Neuron (in vitro differentiated cells): ENCODE measurements around the gene FMNL1.

ENCODE experiments used
- H2AFZ ChIP-seq: one replicate; pipeline ENCODE4 v1.6.1; 2013; ENCODE audit warnings: low read depth, mild to moderate bottlenecking, inconsistent platforms, low read length, moderate library complexity
- H3K27me3 ChIP-seq: one replicate; pipeline ENCODE4 v1.6.1; 2013; ENCODE audit warnings: low read length; ENCODE audit not compliant: insufficient read depth
- H3K36me3 ChIP-seq: one replicate; pipeline ENCODE4 v1.6.1; 2013; ENCODE audit warnings: low read length; ENCODE audit not compliant: insufficient read depth
- H3K4me1 ChIP-seq: one replicate; pipeline ENCODE4 v1.6.1; 2013; ENCODE audit warnings: low read length; ENCODE audit not compliant: insufficient read depth
- H3K4me3 ChIP-seq: 2 replicates; pipeline ENCODE4 v1.5.1; 2013; ENCODE audit warnings: mild to moderate bottlenecking, low read length, moderate library complexity
- H3K9me3 ChIP-seq: one replicate; pipeline ENCODE4 v1.6.1; 2013; ENCODE audit warnings: low read length

Gene FMNL1

GRCh38 chr17:45226576-45226975, 4.9 kb downstream of the FMNL1 start:
- Histone ChIP-seq H3K27me3 (peaks cover 62% of the 10 kb centered on the region), H3K36me3 (no peaks in the 10 kb centered on the region), H3K9me3 (peaks cover 3% of the 10 kb centered on the region), H2AFZ (no peak overlapping the region), H3K4me3 (no peak overlapping the region), H3K4me1 (peaks cover 7% of the 10 kb centered on the region)

GRCh38 chr17:45227101-45227925, 5.6 kb downstream of the FMNL1 start:
- no peak overlapping the region for H2AFZ ChIP-seq
- H3K27me3 ChIP-seq = peaks cover 63% of the 10 kb centered on the region
- peaks cover 3% of the 10 kb centered on the region for H3K9me3 ChIP-seq
- H3K4me1 ChIP-seq = peaks cover 7% of the 10 kb centered on the region
- H3K4me3 ChIP-seq = no peak overlapping the region
- H3K36me3 ChIP-seq = no peaks in the 10 kb centered on the region

GRCh38 chr17:45227926-45228762, 6.5 kb downstream of the FMNL1 start:
- peaks cover 7% of the 10 kb centered on the region for H3K4me1 ChIP-seq
- peaks cover 58% of the 10 kb centered on the region for H3K27me3 ChIP-seq

DNA sequence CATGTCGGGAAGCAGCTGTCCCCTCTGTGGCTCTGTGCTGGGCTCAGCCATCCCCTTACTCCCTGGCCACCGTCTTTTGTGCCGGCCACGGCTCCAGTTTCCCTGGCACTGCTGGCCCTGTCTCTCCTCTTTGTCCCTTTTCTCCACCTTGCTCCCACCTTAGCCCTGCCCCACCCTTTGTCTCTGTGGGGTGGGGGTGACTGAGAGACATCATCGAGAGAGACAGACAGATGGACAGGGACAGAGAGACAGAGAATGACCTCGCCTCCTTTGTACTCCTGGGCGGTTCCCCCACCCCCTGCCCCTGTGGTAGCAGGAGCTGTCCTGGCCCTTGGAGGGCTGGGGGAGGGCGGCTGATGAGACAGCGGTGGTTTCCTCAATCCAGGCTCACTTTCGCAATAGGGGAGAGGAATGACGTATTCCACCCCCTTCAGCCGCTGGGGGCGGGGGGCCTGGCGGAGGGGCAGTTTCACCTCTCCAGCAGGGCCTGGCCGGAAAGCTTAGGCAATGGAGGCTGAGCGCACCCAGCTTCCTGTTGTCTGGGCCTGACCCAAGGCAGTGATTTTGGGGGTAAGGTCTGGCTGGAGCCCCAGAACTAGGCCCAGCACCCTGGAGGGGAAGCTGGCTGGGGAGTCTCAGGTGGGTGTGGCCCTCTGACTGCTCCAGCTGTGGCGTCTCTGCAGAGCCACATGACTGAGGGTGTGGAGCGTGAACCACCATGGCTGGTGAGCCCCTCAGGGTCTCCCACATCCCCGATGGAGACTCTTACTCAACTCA, 7.3 kb downstream of the FMNL1 start:
- Histone ChIP-seq H3K4me3 (no peak overlapping the region), H3K27me3 (peaks cover 57% of the 10 kb centered on the region), H3K4me1 (peaks cover 7% of the 10 kb centered on the region)

More at GRCh38 chr17:45227926-45228762, 6.5 kb downstream of the FMNL1 start:
- Histone ChIP-seq H2AFZ (no peak overlapping the region), H3K36me3 (no peaks in the 10 kb centered on the region), H3K9me3 (peaks cover 3% of the 10 kb centered on the region), H3K4me3 (no peak overlapping the region)

GRCh38 chr17:45229681-45230409, 8.2 kb downstream of the FMNL1 start:
- no peak overlapping the region for H2AFZ ChIP-seq
- no peak overlapping the region for H3K4me3 ChIP-seq
- no peaks in the 10 kb centered on the region for H3K36me3 ChIP-seq
- peaks cover 7% of the 10 kb centered on the region for H3K4me1 ChIP-seq
- H3K27me3 ChIP-seq = peaks cover 48% of the 10 kb centered on the region
- H3K9me3 ChIP-seq = no peaks in the 10 kb centered on the region

More for the DNA sequence above, 7.3 kb downstream of the FMNL1 start:
- Histone ChIP-seq H3K9me3 (peaks cover 1% of the 10 kb centered on the region), H3K36me3 (no peaks in the 10 kb centered on the region), H2AFZ (no peak overlapping the region)

GRCh38 chr17:45230410-45230786, 8.7 kb downstream of the FMNL1 start:
- H3K4me1 ChIP-seq = peaks cover 7% of the 10 kb centered on the region
- no peak overlapping the region for H3K4me3 ChIP-seq
- no peaks in the 10 kb centered on the region for H3K36me3 ChIP-seq
- H3K9me3 ChIP-seq = no peaks in the 10 kb centered on the region
- H2AFZ ChIP-seq = no peak overlapping the region
- peaks cover 42% of the 10 kb centered on the region for H3K27me3 ChIP-seq

GRCh38 chr17:45230787-45231480, 9.2 kb downstream of the FMNL1 start:
- H3K36me3 ChIP-seq = no peaks in the 10 kb centered on the region
- H3K9me3 ChIP-seq = no peaks in the 10 kb centered on the region
- peaks cover 7% of the 10 kb centered on the region for H3K4me1 ChIP-seq

DNA sequence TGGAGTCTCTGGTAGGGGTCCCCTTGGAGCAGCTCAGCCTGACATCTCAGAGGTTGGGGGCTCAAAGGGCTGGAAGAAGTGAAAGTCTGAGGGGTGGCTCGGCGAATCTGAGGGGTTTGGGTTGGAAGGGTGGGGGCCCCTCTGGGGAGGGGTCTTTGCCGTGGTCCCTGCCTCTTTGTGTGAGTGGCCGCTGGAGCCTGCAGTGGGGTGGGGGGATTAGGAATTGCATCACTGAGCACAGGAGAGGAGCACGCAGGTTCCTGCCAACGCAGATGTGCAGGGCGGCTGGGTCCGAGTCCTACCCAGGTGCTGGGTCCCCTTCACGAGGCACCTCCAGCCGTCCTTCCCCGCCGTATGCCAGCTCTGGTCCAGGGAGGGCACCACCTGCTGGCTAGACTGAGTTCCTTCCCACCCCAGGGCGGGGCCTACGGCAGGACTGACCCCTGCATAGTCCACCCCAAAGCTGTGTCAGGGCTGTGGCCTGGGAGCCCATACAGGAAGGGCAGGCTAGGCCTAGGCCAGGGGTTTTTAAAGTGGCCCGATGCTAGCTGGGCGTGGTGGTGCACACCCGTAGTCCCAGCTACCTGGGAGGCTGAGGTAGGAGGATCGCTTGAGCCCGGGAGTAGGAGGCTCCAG, 9.9 kb downstream of the FMNL1 start:
- Histone ChIP-seq H3K36me3 (no peaks in the 10 kb centered on the region), H2AFZ (no peak overlapping the region), H3K4me3 (no peak overlapping the region), H3K4me1 (peaks cover 7% of the 10 kb centered on the region), H3K27me3 (peaks cover 38% of the 10 kb centered on the region), H3K9me3 (no peaks in the 10 kb centered on the region)

More at GRCh38 chr17:45230787-45231480, 9.2 kb downstream of the FMNL1 start:
- Histone ChIP-seq H2AFZ (no peak overlapping the region), H3K4me3 (no peak overlapping the region), H3K27me3 (peaks cover 40% of the 10 kb centered on the region)

- H3K9me3 ChIP-seq = no peaks in the 10 kb centered on the region
- peaks cover 7% of the 10 kb centered on the region for H3K4me1 ChIP-seq
- no peaks in the 10 kb centered on the region for H3K36me3 ChIP-seq
- H3K27me3 ChIP-seq = peaks cover 38% of the 10 kb centered on the region
- H3K4me3 ChIP-seq = no peak overlapping the region
- H2AFZ ChIP-seq = no peak overlapping the region
Measured at GRCh38 chr17:45232514-45233422, 11.1 kb downstream of the FMNL1 start.

DNA sequence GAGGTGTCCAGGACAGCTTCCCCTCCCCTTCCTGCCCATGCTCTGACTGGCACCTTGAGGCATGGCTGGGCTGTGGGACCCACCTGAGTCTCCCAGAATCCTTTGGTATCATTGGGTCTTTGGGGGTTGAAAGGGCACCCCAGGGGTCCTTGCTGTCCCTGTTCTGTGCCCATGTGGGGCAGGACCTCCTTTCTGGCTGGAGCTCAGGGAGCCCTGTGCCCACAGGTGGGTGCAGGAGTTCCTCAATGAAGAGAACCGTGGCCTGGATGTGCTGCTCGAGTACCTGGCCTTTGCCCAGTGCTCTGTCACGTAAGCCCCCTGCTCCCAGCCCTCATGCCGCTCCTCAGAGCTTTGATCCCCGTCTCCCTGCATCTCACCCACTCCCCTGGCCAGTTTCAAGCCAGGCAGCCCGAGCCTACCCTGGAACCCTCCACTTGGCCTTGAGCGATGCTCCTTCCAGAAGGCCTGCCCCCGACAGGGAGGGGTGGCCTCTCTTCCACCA, 11.8 kb downstream of the FMNL1 start:
- H3K27me3 ChIP-seq = peaks cover 45% of the 10 kb centered on the region
- H3K9me3 ChIP-seq = no peaks in the 10 kb centered on the region

More for the DNA sequence above, 11.8 kb downstream of the FMNL1 start:
- Histone ChIP-seq H3K4me3 (no peak overlapping the region), H2AFZ (no peak overlapping the region), H3K4me1 (peaks cover 7% of the 10 kb centered on the region), H3K36me3 (no peaks in the 10 kb centered on the region)
